ENCODE data around the gene TSBP1.

- TF ChIP-seq GATA3 (IDR thresholded peaks at IDR 0.05; ENCODE audit: low read depth, low read length) (no peak), GATA2 (IDR thresholded peaks at IDR 0.05; ENCODE audit: low read depth, low read length) (no peak)
These were observed 24.3 kb upstream of the TSBP1 start for GRCh38 chr6:32396028-32396427.
